Mucosa of rectum (tissue), 2 donors: ENCODE data around the gene TTC27.
"Not testable (repeated sequence)": the region's sequence is repeated elsewhere in the genome, so short reads cannot be mapped to it uniquely, and the experiment has no call there.

Experiments
- H3K27ac ChIP-seq, 2 donors: one replicate each; pipeline ENCODE4 v1.7.0; 2013; ENCODE audit warnings: inconsistent platforms in 2 of 2, low read depth in 2 of 2, low read length in 2 of 2
- H3K27me3 ChIP-seq, 2 donors: one replicate each; pipeline ENCODE4 v1.7.0; 2013; ENCODE audit warnings: low read length in 2 of 2; ENCODE audit not compliant: control insufficient read depth in 2 of 2, insufficient read depth in 2 of 2
- H3K36me3 ChIP-seq, 2 donors: one replicate each; pipeline ENCODE4 v1.7.0; 2013; ENCODE audit warnings: low read length in 2 of 2; ENCODE audit not compliant: control insufficient read depth in 2 of 2, insufficient read depth in 2 of 2
- H3K4me1 ChIP-seq, 2 donors: one replicate each; pipeline ENCODE4 v1.7.0; 2013; ENCODE audit warnings: low read length in 2 of 2, mild to moderate bottlenecking in 1 of 2; ENCODE audit not compliant: control insufficient read depth in 2 of 2, insufficient read depth in 2 of 2
- H3K4me3 ChIP-seq, 2 donors: one replicate each; pipeline ENCODE4 v1.7.0; 2013; ENCODE audit warnings: low read length in 2 of 2
- H3K9ac ChIP-seq, 2 donors: one replicate each; pipeline ENCODE4 v1.7.0; 2013; ENCODE audit warnings: low read length in 2 of 2, low read depth in 1 of 2, mild to moderate bottlenecking in 1 of 2
- H3K9me3 ChIP-seq, 2 donors: one replicate each; pipeline ENCODE4 v1.7.0; 2013; ENCODE audit warnings: low read length in 2 of 2; ENCODE audit not compliant: control insufficient read depth in 2 of 2
- donor health status: healthy.
- donor health status: Normal muscosa, but diverticular disease.

The TTC27 gene

DNA sequence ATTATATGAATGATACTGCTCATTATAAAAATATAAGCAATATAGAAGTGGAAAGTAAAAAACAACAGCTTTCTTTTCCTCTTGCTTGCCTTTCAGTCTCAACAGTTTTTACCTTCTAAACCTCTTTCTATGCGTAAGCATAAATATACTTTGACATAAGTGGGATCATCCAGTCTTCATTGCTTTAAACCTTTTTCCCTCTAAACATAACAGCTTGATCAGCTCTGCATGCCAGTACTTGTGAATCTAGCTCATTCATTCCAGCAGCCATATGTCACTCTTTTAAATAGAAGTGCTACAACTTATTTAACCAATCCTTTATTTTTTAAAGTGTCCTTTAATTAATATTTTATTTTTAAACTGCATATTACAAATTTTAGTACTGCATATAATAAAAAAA is 88.1 kb downstream of the TTC27 start:
- no peaks in the 10 kb centered on the region for H3K27me3 ChIP-seq
- H3K9ac ChIP-seq: no peak overlapping the region
- H3K9me3 ChIP-seq: no peaks in the 10 kb centered on the region
- H3K36me3 ChIP-seq: no peaks in the 10 kb centered on the region
- no peak overlapping the region for H3K27ac ChIP-seq
- no peak overlapping the region for H3K4me3 ChIP-seq
- H3K4me1 ChIP-seq: no peaks in the 10 kb centered on the region

- H3K27me3 ChIP-seq: no peaks in the 10 kb centered on the region
- no peak overlapping the region for H3K4me3 ChIP-seq
- no peaks in the 10 kb centered on the region for H3K9me3 ChIP-seq
- no peaks in the 10 kb centered on the region for H3K36me3 ChIP-seq
- no peak overlapping the region for H3K9ac ChIP-seq
- no peak overlapping the region for H3K27ac ChIP-seq
- H3K4me1 ChIP-seq: no peaks in the 10 kb centered on the region
Observed at GRCh38 chr2:32716598-32716997, 88.7 kb downstream of the TTC27 start.

GRCh38 chr2:32718752-32719151 is 90.9 kb downstream of the TTC27 start:
- no peaks in the 10 kb centered on the region for H3K36me3 ChIP-seq
- no peaks in the 10 kb centered on the region for H3K9me3 ChIP-seq
- no peak overlapping the region for H3K4me3 ChIP-seq
- no peaks in the 10 kb centered on the region for H3K4me1 ChIP-seq
- H3K27me3 ChIP-seq: no peaks in the 10 kb centered on the region
- H3K27ac ChIP-seq: no peak overlapping the region
- no peak overlapping the region for H3K9ac ChIP-seq

DNA sequence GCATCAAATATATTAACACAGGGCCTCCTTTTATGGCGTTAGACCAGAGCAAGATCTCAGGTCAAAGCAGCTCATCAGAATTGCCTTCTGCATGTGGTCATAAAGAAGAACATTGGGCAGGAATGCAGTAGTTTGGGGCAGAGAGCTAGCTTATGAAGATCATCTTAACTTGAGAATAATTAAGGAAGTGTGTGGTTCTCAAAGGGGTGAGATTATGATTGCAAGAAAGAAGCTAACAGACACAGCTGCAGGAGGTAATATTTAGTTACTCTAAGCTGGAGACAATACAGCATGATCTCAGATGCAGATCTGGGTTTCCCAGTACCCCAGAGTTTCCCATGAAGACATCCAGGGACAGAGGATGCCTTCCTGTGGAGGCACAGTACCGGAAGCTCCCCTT is 91.6 kb downstream of the TTC27 start:
- H3K9ac ChIP-seq: no peak overlapping the region
- no peaks in the 10 kb centered on the region for H3K4me1 ChIP-seq
- no peaks in the 10 kb centered on the region for H3K27me3 ChIP-seq
- no peaks in the 10 kb centered on the region for H3K36me3 ChIP-seq
- no peak overlapping the region for H3K4me3 ChIP-seq
- no peak overlapping the region for H3K27ac ChIP-seq
- H3K9me3 ChIP-seq: no peaks in the 10 kb centered on the region

DNA sequence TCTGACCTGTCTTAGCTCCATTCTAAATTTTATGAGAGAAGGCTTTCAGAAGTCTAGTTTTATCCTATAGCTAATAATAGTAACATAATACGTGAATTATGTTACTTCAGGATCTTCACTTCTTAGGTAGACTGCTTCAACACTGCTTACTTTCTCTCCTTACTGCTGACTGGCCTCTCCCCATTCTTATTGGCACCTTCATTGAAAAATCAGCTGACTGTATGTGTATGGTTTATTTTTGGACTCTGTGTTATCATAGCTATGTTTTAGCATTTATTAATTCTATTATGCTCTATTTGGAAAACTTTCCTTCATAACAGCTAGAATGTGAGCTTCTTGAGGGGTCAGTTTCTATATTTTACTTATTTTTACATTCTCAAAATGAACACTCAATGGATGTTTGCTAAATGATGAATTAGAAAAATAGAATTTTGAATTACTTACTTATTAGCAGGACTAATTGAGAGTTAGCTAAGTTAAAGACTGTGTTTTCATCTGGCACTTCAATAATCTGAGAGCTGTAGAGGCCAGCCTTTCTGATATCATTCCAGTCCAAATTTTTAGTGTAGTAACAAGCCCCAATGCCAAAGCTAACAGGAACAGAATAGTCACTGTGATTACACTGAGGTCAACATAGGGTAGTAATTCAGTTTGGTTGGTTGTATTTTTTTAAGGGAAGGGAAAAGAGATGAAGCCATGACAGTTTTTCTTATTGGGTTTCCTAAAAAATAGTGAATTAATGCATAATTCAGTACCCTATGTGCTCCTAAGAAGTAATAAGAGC is 92.3 kb downstream of the TTC27 start:
- no peaks in the 10 kb centered on the region for H3K4me1 ChIP-seq
- no peaks in the 10 kb centered on the region for H3K27me3 ChIP-seq
- H3K9ac ChIP-seq: no peak overlapping the region

DNA sequence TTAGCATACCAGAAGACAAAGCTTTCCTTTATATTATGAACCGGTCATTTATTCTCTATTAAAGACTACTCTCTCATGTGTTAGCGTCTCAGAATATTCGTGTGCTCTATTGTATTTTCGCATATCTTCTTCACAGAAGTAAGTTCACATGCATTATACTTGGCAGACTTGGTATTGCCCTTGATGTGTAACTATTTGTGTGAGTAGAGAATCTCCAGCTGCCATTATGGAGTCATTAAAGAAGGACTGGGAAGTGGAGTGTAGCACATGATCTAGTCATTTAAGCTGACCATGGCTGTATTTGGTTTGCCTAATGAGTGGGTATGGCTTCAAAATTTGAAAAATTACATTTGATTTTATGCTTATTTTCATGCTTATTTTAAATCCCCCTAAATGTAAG is 92.9 kb downstream of the TTC27 start:
- H3K9ac ChIP-seq: no peak overlapping the region
- no peak overlapping the region for H3K27ac ChIP-seq
- no peak overlapping the region for H3K4me3 ChIP-seq
- H3K9me3 ChIP-seq: no peaks in the 10 kb centered on the region
- no peaks in the 10 kb centered on the region for H3K36me3 ChIP-seq
- no peaks in the 10 kb centered on the region for H3K27me3 ChIP-seq
- no peaks in the 10 kb centered on the region for H3K4me1 ChIP-seq

More for the DNA sequence above, 92.3 kb downstream of the TTC27 start:
- H3K4me3 ChIP-seq: no peak overlapping the region
- no peak overlapping the region for H3K27ac ChIP-seq
- H3K9me3 ChIP-seq: no peaks in the 10 kb centered on the region
- H3K36me3 ChIP-seq: no peaks in the 10 kb centered on the region

- H3K27ac ChIP-seq: no peak overlapping the region
- no peaks in the 10 kb centered on the region for H3K9me3 ChIP-seq
- no peaks in the 10 kb centered on the region for H3K27me3 ChIP-seq
- H3K4me3 ChIP-seq: no peak overlapping the region
- no peaks in the 10 kb centered on the region for H3K36me3 ChIP-seq
- H3K9ac ChIP-seq: no peak overlapping the region
- H3K4me1 ChIP-seq: no peaks in the 10 kb centered on the region
Observed at GRCh38 chr2:32721376-32721775, 93.5 kb downstream of the TTC27 start.

- H3K27ac ChIP-seq: no peak overlapping the region
Observed at GRCh38 chr2:32723467-32724079, 95.7 kb downstream of the TTC27 start.

DNA sequence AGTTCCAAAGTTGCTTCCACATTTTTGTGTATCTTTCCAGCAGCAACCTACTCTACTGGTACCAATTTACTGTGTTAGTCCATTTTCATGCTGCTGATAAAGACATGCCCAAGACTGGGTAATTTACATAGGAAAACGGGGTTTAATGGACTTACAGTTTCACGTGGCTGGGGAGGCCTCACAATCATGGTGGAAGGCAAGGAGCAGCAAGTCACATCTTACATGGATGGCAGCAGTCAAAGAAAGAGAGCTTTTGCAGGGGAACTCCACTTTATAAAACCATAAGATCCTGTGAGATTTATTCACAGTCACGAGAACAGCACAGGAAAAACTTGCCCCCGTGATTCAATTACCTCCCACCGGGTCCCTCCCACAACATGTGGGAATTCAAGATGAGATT is 98.8 kb downstream of the TTC27 start:
- not testable (repeated sequence) for H3K4me1 ChIP-seq, H3K9ac ChIP-seq, H3K4me3 ChIP-seq, H3K27me3 ChIP-seq, H3K36me3 ChIP-seq, H3K9me3 ChIP-seq, H3K27ac ChIP-seq

More at GRCh38 chr2:32723467-32724079, 95.7 kb downstream of the TTC27 start:
- no peaks in the 10 kb centered on the region for H3K4me1 ChIP-seq
- H3K9ac ChIP-seq: no peak overlapping the region
- H3K36me3 ChIP-seq: no peaks in the 10 kb centered on the region
- H3K9me3 ChIP-seq: no peaks in the 10 kb centered on the region
- no peaks in the 10 kb centered on the region for H3K27me3 ChIP-seq
- H3K4me3 ChIP-seq: no peak overlapping the region

DNA sequence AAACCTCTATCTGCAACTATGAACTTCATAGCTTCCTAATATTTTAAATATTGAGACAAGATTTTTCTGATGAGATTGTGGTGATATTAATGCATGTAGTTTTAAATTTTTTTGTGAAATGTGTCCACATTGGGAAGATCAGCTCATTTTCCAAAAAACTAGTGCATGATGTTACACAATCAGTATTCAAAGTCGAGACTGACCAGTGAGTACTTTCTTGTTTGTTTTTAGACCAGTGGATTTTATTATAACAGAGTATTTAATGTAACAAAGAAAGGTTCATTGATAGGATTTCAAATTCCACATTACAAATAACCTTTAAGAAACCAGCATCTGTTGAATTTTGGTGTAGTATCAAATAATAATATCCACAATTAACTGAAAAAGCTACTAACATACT is 99.3 kb downstream of the TTC27 start:
- H3K4me1 ChIP-seq: no peaks in the 10 kb centered on the region

More for the DNA sequence above, 99.3 kb downstream of the TTC27 start:
- Histone ChIP-seq H3K27ac (no peak overlapping the region), H3K9me3 (no peaks in the 10 kb centered on the region), H3K27me3 (no peaks in the 10 kb centered on the region), H3K36me3 (no peaks in the 10 kb centered on the region), H3K9ac (no peak overlapping the region), H3K4me3 (no peak overlapping the region)
